ENCODE data around the gene NEU1.
"Not testable (repeated sequence)": the region's sequence is repeated elsewhere in the genome, so short reads cannot be mapped to it uniquely, and the experiment has no call there.

Gene NEU1

GRCh38 chr6:31838968-31839367 is 23.7 kb downstream of the NEU1 start:
- DNase-seq (ENCODE audit: low read depth in 2 of 2), result no peak

DNA sequence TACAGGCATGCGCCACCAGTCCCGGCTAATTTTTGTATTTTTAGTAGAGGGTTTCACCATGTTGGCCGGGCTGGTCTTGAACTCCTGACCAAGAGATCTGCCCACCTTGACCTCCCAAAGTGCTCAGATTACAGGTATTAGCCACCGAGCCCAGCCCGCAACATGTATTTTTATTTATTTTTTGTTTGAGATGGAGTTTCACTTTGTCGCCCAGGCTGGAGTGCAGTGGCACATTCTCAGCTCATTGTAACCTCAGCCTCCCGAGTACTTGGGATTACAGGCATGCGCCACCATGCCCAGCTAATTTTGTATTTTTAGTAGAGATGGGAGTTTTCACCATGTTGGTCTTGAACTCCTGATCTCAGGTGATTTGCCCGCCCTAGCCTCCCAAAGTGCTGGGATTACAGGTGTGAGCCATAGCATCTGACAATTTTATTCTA is 24.5 kb downstream of the NEU1 start:
- DNase-seq (ENCODE audit: low read depth in 2 of 2), result not testable (repeated sequence)

DNA sequence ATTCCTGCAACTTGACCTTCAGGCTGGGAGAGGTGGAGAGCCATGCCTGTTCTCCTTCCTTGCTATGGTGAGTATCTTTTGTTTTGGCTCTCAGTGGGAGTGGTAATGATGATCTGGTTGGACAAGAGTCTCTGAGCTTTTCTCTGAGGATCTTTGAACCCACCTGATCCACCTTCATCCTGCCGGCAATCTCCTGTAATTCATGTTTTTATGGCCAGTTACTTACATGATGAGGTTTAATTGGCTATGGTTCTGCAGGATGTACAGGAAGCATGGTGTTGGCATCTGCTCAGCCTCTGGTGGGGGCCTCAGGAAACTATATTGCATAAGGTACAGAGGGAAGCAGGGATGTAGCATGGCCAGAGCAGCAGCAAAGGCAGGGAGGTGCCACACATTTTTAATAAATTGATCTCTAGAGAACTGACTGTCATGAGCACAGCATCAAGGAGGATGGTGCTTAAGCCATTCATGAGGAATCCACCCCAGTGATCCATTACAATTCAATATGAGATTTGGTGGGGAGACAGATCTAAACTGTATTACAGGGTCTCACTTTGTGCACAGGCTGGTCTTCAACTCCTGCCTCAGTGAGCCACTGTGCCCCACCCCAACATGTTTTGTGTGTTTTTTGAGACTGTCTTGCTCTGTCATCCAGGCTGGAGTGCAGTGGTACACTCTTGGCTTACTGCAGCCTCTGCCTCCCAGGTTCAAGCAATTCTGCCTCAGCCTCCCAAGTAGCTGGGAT is 25.1 kb downstream of the NEU1 start:
- DNase-seq (ENCODE audit: low read depth in 2 of 2), result no peak

GRCh38 chr6:31836474-31837368 is 25.9 kb downstream of the NEU1 start:
- DNase-seq (ENCODE audit: low read depth in 2 of 2), result no peak

GRCh38 chr6:31836047-31836473 is 26.6 kb downstream of the NEU1 start:
- DNase-seq (ENCODE audit: low read depth in 2 of 2), result no peak

DNA sequence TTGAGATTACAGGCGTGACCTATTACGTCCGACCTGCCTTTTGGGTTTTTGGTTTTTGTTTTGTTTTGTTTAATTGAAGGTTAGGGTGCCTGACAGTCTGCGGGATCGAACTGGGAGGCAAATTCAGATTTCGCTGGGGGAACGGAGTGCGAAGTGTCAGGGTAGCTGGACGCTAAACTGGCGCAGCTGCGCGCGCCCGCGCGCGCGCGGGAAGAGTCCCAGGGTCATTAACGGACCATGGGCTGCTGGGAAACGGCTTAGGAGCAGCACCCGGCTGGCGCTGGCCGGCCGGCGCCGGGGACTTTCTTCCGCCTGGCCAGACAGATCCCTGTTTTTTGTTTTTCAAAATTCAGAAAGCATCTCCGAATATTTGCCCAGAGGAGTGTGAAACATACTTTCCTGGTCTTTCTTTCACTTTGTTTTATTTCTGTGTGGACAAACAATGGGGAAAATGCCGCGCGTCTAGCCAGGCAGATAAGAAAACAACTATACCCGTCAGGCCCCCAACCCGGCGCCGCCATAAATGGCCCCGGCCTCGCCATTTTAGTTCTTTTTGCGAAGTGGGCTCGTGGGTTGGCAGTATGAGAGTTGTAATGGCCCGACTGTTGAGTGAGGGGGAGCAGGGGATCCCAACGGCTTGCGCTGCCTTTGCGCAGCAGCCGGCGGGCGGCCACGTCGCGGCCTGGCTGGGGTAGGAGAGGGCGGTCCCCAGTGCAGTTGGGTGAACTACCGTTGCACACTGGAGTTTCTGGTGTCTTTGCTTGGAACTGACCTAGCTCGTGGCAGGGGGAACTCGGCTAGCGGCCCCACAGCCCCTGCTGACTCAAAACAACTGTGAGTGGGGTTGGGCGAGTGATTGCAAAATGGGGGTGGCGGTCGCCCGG is 28.0 kb downstream of the NEU1 start:
- peak; percentile 60 to 63 for DNase-seq (ENCODE audit: low read depth in 2 of 2)

DNA sequence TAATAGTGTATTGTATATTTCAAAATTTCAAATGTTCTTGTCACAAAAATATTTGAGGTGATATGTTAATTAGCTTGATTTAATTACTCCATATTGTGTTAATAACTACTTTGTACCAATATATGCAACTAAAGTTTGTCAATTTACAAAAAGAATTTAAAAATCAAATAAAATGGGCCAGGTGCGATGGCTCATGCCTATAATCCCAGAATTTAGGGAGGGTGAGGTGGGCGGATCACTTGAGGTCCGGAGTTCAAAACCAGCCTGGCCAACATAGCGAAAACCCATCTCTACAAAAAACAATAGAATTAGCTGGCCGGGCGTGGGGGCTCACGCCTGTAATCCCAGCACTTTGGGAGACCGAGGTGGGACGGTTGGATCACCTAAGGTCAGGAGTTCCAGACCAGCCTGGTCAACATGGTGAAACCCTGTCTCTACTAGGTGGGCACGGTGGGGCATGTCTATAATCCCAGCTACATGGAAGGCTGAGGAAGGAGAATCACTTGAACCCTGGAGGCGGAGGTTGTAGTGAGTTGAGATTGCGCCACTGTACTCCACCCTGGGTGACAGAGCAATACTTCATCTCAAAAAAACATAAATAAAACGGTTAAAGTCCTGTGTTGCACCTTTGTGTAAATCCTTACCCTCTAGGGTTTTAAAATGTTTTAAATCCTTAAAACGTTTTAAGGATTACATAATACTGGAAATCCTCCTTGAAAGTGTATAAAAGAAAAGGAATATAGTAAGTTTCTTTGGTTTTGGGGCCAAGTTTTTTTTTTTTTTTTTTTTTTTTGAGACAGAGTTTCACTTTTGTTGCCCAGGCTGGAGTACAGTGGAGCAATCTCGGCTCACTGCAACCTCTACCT is 31.0 kb downstream of the NEU1 start:
- DNase-seq (ENCODE audit: low read depth in 2 of 2), result no peak

DNA sequence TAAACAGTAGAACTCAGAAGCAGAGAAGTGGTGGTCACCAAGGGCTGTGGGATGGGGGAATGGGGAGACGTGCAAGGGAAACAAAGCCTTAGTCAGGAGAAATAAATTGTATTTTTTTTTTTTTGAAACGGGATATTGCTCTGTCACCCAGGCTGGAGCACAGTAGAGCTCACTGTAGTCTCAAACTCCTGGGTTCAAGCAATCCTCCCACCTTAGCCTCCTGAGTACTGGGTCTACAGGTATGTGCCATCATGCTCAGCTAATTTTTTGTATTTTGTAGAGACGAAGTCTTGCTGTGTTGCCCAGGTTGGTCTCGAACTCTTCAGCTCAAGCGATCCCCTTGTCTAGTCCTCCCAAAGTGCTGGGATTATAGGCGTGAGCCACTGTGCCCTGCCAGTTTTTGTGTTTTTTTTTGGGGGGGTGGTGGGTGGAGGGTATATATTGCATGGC is 31.7 kb downstream of the NEU1 start:
- no peak for DNase-seq (ENCODE audit: low read depth in 2 of 2)

- DNase-seq (ENCODE audit: low read depth in 2 of 2), result no peak
These were observed 32.9 kb downstream of the NEU1 start for GRCh38 chr6:31829633-31830283.

- peak; percentile 85 to 86 for DNase-seq (ENCODE audit: low read depth in 2 of 2)
These were observed 35.1 kb downstream of the NEU1 start, which contains the start of gene HSPA1B for GRCh38 chr6:31827286-31828079. Gene HSPA1B, plus strand, starts transcription at chr6:31827738. Its CDS starts 213 bp downstream, at chr6:31827951.

DNA sequence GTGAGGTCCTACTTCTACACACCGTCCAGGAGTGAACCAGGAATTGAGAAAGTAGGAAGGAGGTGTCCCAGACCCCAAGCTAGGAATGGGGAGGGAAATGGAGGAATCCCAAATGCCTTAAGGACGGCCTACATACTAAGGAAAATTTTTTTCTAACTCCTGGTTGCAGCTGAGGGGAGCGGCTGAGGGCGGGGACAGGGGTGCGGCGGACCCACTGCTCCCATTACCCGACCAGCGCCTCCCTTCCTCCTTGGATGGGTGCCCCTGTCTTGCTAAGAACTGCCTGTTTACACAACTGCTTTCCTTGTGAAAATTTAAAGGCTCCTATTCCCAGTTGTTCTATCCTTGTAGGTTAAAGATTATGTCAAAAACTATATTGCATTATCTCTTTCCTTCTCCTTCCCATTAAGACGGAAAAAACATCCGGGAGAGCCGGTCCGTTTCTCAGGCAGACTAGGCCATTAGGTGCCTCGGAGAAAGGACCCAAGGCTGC is 35.8 kb downstream of the NEU1 start:
- DNase-seq (ENCODE audit: low read depth in 2 of 2), result peak in 1 of 2 donors; percentile 17

GRCh38 chr6:31825553-31825952 is 37.1 kb downstream of the NEU1 start:
- no peak for DNase-seq (ENCODE audit: low read depth in 2 of 2)

- not testable (repeated sequence) for DNase-seq (ENCODE audit: low read depth in 2 of 2)
These were observed 38.9 kb downstream of the NEU1 start for GRCh38 chr6:31823592-31824196.

DNA sequence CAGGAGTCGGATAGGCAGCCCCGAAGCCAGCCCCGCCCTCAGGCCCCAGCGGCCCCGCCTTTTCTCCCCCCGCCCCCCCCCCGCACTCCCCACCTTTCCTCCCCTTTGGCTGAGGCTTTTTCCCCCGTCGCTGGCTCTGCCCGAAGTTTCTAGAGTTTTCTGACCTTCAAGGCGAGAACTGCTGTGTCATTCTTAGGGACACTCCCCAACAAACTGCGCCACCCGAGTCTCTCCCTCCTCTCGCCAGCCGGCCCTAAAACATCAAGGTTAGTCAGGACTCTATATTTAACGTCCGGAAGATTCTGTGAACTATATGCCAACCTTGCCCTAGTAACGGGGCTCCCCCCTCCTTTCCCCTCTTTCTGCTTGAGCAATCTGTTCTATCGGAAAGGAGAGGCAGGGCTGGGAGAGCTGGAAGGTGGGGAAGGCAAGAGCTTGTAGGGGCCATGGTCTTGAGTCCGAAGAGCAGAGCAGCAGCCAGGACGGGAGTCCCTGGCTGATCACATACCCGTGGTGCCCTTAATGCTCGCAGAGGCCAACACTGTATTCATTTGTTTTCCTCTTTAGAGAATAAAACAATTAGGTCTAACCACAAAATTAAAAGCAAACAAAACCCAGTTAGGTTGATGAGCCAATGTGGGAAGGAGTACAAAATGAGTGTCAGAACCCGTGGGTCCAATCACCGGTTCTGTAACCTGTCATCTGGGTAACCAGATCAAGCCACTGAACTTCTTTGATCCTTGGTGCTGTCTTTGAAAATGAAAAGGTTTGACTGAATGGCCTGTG is 40.4 kb downstream of the NEU1 start:
- DNase-seq (ENCODE audit: low read depth in 2 of 2), result peak in 1 of 2 donors; percentile 53

DNA sequence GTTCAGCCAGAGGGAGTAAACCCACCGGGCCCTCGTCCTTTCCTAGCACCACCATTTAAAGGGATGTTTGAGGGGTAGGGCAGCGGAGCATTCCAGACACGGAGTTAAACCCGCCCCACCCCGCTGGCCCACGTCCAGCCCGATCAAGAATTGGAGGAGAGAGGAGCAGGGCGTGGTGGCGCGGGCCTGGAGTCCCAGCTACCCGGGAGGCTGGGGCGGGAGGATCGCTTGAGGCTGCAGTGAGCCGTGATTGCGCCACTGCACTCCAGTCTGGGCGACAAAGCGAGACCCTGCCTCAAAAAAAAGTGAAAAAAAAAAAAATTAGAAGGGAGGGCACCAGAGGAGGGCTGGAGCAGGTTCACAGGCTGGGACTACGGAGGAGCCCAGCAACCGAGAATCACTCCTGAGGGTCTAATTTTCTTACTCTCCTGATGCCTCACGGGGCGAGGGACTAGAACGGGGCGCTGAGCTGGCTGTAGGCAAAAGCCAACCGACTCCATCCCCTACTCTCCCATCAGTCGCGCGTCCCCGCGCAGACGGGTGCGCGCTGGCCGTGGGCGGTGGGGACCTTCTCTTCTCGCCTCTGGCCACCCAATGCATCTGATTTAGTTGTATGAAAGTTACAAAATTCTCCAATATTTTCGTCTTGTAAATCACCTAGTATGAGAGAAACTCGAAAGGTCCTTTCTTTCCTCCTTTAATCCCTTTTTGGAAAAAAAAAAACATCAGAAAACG is 41.2 kb downstream of the NEU1 start:
- peak in 1 of 2 donors; percentile 51 for DNase-seq (ENCODE audit: low read depth in 2 of 2)

DNA sequence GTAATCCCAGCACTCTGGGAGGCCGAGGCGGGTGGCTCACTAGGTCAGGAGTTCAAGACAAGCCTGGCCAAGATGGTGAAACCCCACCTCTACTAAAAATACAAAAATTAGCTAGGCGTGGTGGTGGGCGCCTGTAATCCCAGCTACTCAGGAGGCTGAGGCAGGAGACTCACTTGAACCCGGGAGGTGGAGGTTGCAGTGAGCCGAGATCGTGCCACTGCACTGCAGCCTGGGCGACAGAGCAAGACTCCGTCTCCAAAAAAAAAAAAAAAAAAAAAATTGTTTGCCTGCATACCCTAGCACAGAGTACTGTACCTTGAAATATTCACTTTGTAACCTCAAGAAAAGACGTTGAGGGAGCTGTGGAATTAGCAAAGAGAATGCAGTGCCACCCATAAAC is 42.2 kb downstream of the NEU1 start:
- DNase-seq (ENCODE audit: low read depth in 2 of 2), result not testable (repeated sequence)

GRCh38 chr6:31819871-31820299 is 42.7 kb downstream of the NEU1 start:
- no peak for DNase-seq (ENCODE audit: low read depth in 2 of 2)
